ENCODE results near the gene WNT5B. TPM values are rescaled to one million over a fixed set of nuclear protein-coding genes. Genes with fewer than 3 reads are reported as not detected.

Gene WNT5B
- total and polyA plus RNA-seq, 4 experiments from 2014 or later, result 0.17 to 0.61 TPM; not detected in 2

- Histone ChIP-seq H3K27me3 (ENCODE audit: insufficient read depth, low read length) (no peaks in the 10 kb centered on the region), H3K9me3 (ENCODE audit: control insufficient read depth in 1 of 2, low read length in 2 of 2) (no peaks in the 10 kb centered on the region), H3K4me1 (ENCODE audit: insufficient read depth, low read length) (peaks cover 60% of the 10 kb centered on the region), H3K27ac (ENCODE audit: low read depth, low read length) (peak overlapping the region; percentile 66), H3K36me3 (ENCODE audit: insufficient read depth, low read length) (no peaks in the 10 kb centered on the region), H3K4me3 (ENCODE audit: low read length in 2 of 2) (peak overlapping the region; percentile 77 to 95)
- CTCF ChIA-PET (ENCODE audit: partially characterized antibody), result interaction anchor here (0.5 to 3.5 kb wide), 10 partner anchors 9 to 842 kb away, joined by 3 to 41 read pairs (median 3); no protein-coding TSS in a partner anchor
- Mint-ChIP-seq H3K27me3 (no peaks in the 10 kb centered on the region), H3K27ac (peak overlapping the region; percentile 90 to 97 (median 95)), H3K4me1 (peaks cover 47 to 74% (median 56%) of the 10 kb centered on the region in 4 donors), H3K9me3 (no peaks in the 10 kb centered on the region), H3K4me3 (peak overlapping the region; percentile 92 to 96 (median 94)), H3K36me3 (peaks cover 9 to 34% of the 10 kb centered on the region in 2 donors)
- intact Hi-C loops (cut with micrococcal nuclease), result loop anchor here (1.0 to 10.0 kb wide), 8 partner anchors 9 to 1138 kb away; partner anchors contain the start of genes B4GALNT3, ERC1 and RAD52
- peak; percentile 64 to 83 (median 71) for DNase-seq
- POLR2A ChIA-PET (ENCODE audit: partially characterized antibody), result interaction anchor here (1.0 to 8.3 kb wide), 14 partner anchors 9 to 1029 kb away, joined by 3 to 142 read pairs (median 8); partner anchors contain the start of genes ERC1, RAD52 and WNK1
Measured at GRCh38 chr12:1592444-1593173, 36.4 kb upstream of the WNT5B start.

- DNase-seq, result peak; percentile 57 to 78 (median 68)
- CTCF ChIA-PET (ENCODE audit: partially characterized antibody), result interaction anchor here (0.5 to 3.5 kb wide), 8 partner anchors 9 to 843 kb away, joined by 3 to 41 read pairs (median 14); no protein-coding TSS in a partner anchor
- H3K27me3 Mint-ChIP-seq, result no peaks in the 10 kb centered on the region
- Histone ChIP-seq H3K4me1 (ENCODE audit: insufficient read depth, low read length) (peaks cover 52% of the 10 kb centered on the region), H3K36me3 (ENCODE audit: insufficient read depth, low read length) (no peaks in the 10 kb centered on the region), H3K9me3 (ENCODE audit: control insufficient read depth in 1 of 2, low read length in 2 of 2) (no peaks in the 10 kb centered on the region), H3K4me3 (ENCODE audit: low read length in 2 of 2) (peak overlapping the region; percentile 77 to 95), H3K27ac (ENCODE audit: low read depth, low read length) (peak overlapping the region; percentile 66), H3K27me3 (ENCODE audit: insufficient read depth, low read length) (no peaks in the 10 kb centered on the region)
- H3K27ac Mint-ChIP-seq, result peak overlapping the region; percentile 90 to 97 (median 95)
- peaks cover 39 to 70% (median 50%) of the 10 kb centered on the region in 4 donors for H3K4me1 Mint-ChIP-seq
- H3K36me3 Mint-ChIP-seq, result peaks cover 9 to 33% of the 10 kb centered on the region in 2 donors
- intact Hi-C loops (cut with micrococcal nuclease), result loop anchor here (1.0 to 10.0 kb wide), 10 partner anchors 8 to 1139 kb away; partner anchors contain the start of genes B4GALNT3, ERC1, RAD52 and WNK1
- POLR2A ChIA-PET (ENCODE audit: partially characterized antibody), result interaction anchor here (0.7 to 8.3 kb wide), 17 partner anchors 9 to 1210 kb away, joined by 3 to 142 read pairs (median 7); partner anchors contain the start of genes ERC1, RAD52 and WNK1
- no peaks in the 10 kb centered on the region for H3K9me3 Mint-ChIP-seq
- peak overlapping the region; percentile 92 to 96 (median 94) for H3K4me3 Mint-ChIP-seq
Measured at GRCh38 chr12:1593174-1594005, 35.6 kb upstream of the WNT5B start.

GRCh38 chr12:1594006-1594260, 35.1 kb upstream of the WNT5B start:
- Mint-ChIP-seq H3K36me3 (peaks cover 9 to 27% of the 10 kb centered on the region in 2 donors), H3K9me3 (peaks cover 0 to 2% (median 0%) of the 10 kb centered on the region in 8 donors), H3K27ac (peak overlapping the region in 1 of 7 donors; percentile 97), H3K4me3 (peak overlapping the region; percentile 92 to 96 (median 94)), H3K4me1 (peaks cover 35 to 70% (median 44%) of the 10 kb centered on the region in 4 donors), H3K27me3 (no peaks in the 10 kb centered on the region)
- H3K36me3 ChIP-seq (ENCODE audit: insufficient read depth, low read length), result no peaks in the 10 kb centered on the region
- intact Hi-C loops (cut with micrococcal nuclease), result loop anchor here (1.0 to 10.0 kb wide), 9 partner anchors 62 to 1139 kb away; partner anchors contain the start of genes B4GALNT3, ERC1, RAD52 and WNK1
- no peaks in the 10 kb centered on the region for H3K9me3 ChIP-seq (ENCODE audit: control insufficient read depth in 1 of 2, low read length in 2 of 2)
- peaks cover 47% of the 10 kb centered on the region for H3K4me1 ChIP-seq (ENCODE audit: insufficient read depth, low read length)
- ChIA-PET POLR2A (ENCODE audit: partially characterized antibody) (interaction anchor here (0.7 to 8.3 kb wide), 15 partner anchors 8 to 1210 kb away, joined by 3 to 142 read pairs (median 8); partner anchors contain the start of genes ERC1, RAD52 and WNK1), CTCF (ENCODE audit: partially characterized antibody) (interaction anchor here (0.6 to 3.5 kb wide), 6 partner anchors 9 to 562 kb away, joined by 3 to 41 read pairs (median 28); no protein-coding TSS in a partner anchor)
- DNase-seq, result peak in 1 of 5 donors; percentile 66
- H3K4me3 ChIP-seq (ENCODE audit: low read length in 2 of 2), result peak overlapping the region; percentile 77 to 95
- peak overlapping the region; percentile 66 for H3K27ac ChIP-seq (ENCODE audit: low read depth, low read length)
- no peaks in the 10 kb centered on the region for H3K27me3 ChIP-seq (ENCODE audit: insufficient read depth, low read length)

- peaks cover 34 to 68% (median 42%) of the 10 kb centered on the region in 4 donors for H3K4me1 Mint-ChIP-seq
- no peaks in the 10 kb centered on the region for H3K27me3 Mint-ChIP-seq
- peak within 1 kb of the TSS; percentile 68 for H3K27ac ChIP-seq (ENCODE audit: low read depth, low read length)
- H3K27me3 ChIP-seq (ENCODE audit: insufficient read depth, low read length), result no peaks in the 10 kb centered on the region
- intact Hi-C loops (cut with micrococcal nuclease), result loop anchor here (1.0 to 10.0 kb wide), 9 partner anchors 62 to 1140 kb away; partner anchors contain the start of genes B4GALNT3, ERC1, RAD52 and WNK1
- H3K4me3 ChIP-seq (ENCODE audit: low read length in 2 of 2), result peak within 1 kb of the TSS; percentile 77 to 95
- peaks cover 9 to 26% of the 10 kb centered on the region in 2 donors for H3K36me3 Mint-ChIP-seq
- ChIA-PET CTCF (ENCODE audit: partially characterized antibody) (interaction anchor here (2.7 to 3.5 kb wide), 4 partner anchors 8 to 477 kb away, joined by 23 to 41 read pairs (median 34); no protein-coding TSS in a partner anchor), POLR2A (ENCODE audit: partially characterized antibody) (interaction anchor here (0.7 to 8.3 kb wide), 13 partner anchors 8 to 1211 kb away, joined by 3 to 142 read pairs (median 11); partner anchors contain the start of genes ERC1, RAD52 and WNK1)
- H3K27ac Mint-ChIP-seq, result peak within 1 kb of the TSS; percentile 92 to 99 (median 98)
- peaks cover 42% of the 10 kb centered on the region for H3K4me1 ChIP-seq (ENCODE audit: insufficient read depth, low read length)
- peak within 1 kb of the TSS; percentile 92 to 96 (median 94) for H3K4me3 Mint-ChIP-seq
- H3K9me3 Mint-ChIP-seq, result peaks cover 0 to 2% (median 0%) of the 10 kb centered on the region in 8 donors
- DNase-seq, result peak; percentile 91 to 93 (median 92)
- H3K9me3 ChIP-seq (ENCODE audit: control insufficient read depth in 1 of 2, low read length in 2 of 2), result no peaks in the 10 kb centered on the region
- H3K36me3 ChIP-seq (ENCODE audit: insufficient read depth, low read length), result no peaks in the 10 kb centered on the region
Measured at GRCh38 chr12:1594261-1595025, 34.6 kb upstream of the WNT5B start, which contains the start of gene FBXL14. Gene FBXL14 (minus strand): TSS chr12:1594581. CDS start chr12:1594066, 515 bp downstream.

- no peaks in the 10 kb centered on the region for H3K36me3 ChIP-seq (ENCODE audit: insufficient read depth, low read length)
- H3K27me3 ChIP-seq (ENCODE audit: insufficient read depth, low read length), result no peaks in the 10 kb centered on the region
- H3K4me1 ChIP-seq (ENCODE audit: insufficient read depth, low read length), result peaks cover 35% of the 10 kb centered on the region
- ChIA-PET POLR2A (ENCODE audit: partially characterized antibody) (interaction anchor here (2.1 to 8.3 kb wide), 5 partner anchors 7 to 604 kb away, joined by 11 to 142 read pairs (median 20); partner anchors contain the start of gene ERC1), CTCF (ENCODE audit: partially characterized antibody) (interaction anchor here (0.7 to 3.2 kb wide), 2 partner anchors 10 to 12 kb away, joined by 3 to 33 read pairs; no protein-coding TSS in a partner anchor)
- peaks cover 27 to 61% (median 37%) of the 10 kb centered on the region in 4 donors for H3K4me1 Mint-ChIP-seq
- H3K4me3 Mint-ChIP-seq, result peak overlapping the region; percentile 89 to 96 (median 92)
- H3K27ac ChIP-seq (ENCODE audit: low read depth, low read length), result peak overlapping the region; percentile 68
- peak overlapping the region; percentile 89 to 99 (median 98) for H3K27ac Mint-ChIP-seq
- intact Hi-C loops (cut with micrococcal nuclease), result loop anchor here (10.0 kb wide), 2 partner anchors 390 to 1140 kb away; partner anchors contain the start of gene B4GALNT3
- no peaks in the 10 kb centered on the region for H3K9me3 ChIP-seq (ENCODE audit: control insufficient read depth in 1 of 2, low read length in 2 of 2)
- H3K27me3 Mint-ChIP-seq, result no peaks in the 10 kb centered on the region
- H3K36me3 Mint-ChIP-seq, result peaks cover 9 to 24% of the 10 kb centered on the region in 2 donors
- DNase-seq, result peak in 1 of 5 donors; percentile 54
- H3K9me3 Mint-ChIP-seq, result peaks cover 0 to 2% (median 0%) of the 10 kb centered on the region in 8 donors
- peak overlapping the region; percentile 43 to 48 for H3K4me3 ChIP-seq (ENCODE audit: low read length in 2 of 2)
Measured at GRCh38 chr12:1595026-1595561, 33.9 kb upstream of the WNT5B start.
